OCI-LY1 (cell line): ENCODE measurements around the gene CHMP6.

Experiments used
- H2AFZ ChIP-seq: fragments of 200-600 bp; sonication (generic), shearing (Covaris generic); 2 replicates; pipeline ENCODE4 v1.6.0; 2014; ENCODE audit warnings: antibody characterized with exemption, mild to moderate bottlenecking, low read length
- H3F3A ChIP-seq: fragments of 200-600 bp; sonication (generic), shearing (Covaris generic); 2 replicates; pipeline ENCODE4 v1.6.0; 2014; ENCODE audit warnings: mild to moderate bottlenecking, antibody characterized with exemption, low read length, moderate library complexity; ENCODE audit not compliant: insufficient read depth
- H3K27ac ChIP-seq: fragments of 200-600 bp; sonication (generic); 2 replicates; pipeline ENCODE4 v1.5.1; 2014; ENCODE audit warnings: low read length, mixed run types, mild to moderate bottlenecking, low read depth; ENCODE audit not compliant: poor library complexity, severe bottlenecking
- H3K27me3 ChIP-seq: fragments of 200-600 bp; sonication (generic); 2 replicates; pipeline ENCODE4 v1.6.0; 2014; ENCODE audit warnings: antibody characterized with exemption, mild to moderate bottlenecking, low read length, moderate library complexity; ENCODE audit not compliant: insufficient read depth
- H3K36me3 ChIP-seq: fragments of 200-600 bp; sonication (generic); 2 replicates; pipeline ENCODE4 v1.6.1; 2014; ENCODE audit warnings: mild to moderate bottlenecking, antibody characterized with exemption, low read length, moderate library complexity, mixed read lengths; ENCODE audit not compliant: insufficient read depth
- H3K4me1 ChIP-seq: fragments of 200-600 bp; sonication (generic); 2 replicates; pipeline ENCODE4 v1.5.1; 2014; ENCODE audit warnings: mild to moderate bottlenecking, low read length, moderate library complexity; ENCODE audit not compliant: insufficient read depth, severe bottlenecking
- H3K4me2 ChIP-seq: fragments of 200-600 bp; sonication (generic), shearing (Covaris generic); 2 replicates; pipeline ENCODE4 v1.6.1; 2014; ENCODE audit warnings: low read length
- H3K4me3 ChIP-seq: fragments of 200-600 bp; sonication (generic); 2 replicates; pipeline ENCODE4 v1.5.1; 2014; ENCODE audit warnings: low read length, low read depth, mild to moderate bottlenecking, mixed read lengths; ENCODE audit not compliant: poor library complexity, severe bottlenecking
- H3K79me2 ChIP-seq: fragments of 200-600 bp; shearing (Covaris generic); 2 replicates; pipeline ENCODE4 v1.6.1; 2016; ENCODE audit warnings: mixed run types, low read length, mixed read lengths; ENCODE audit not compliant: insufficient read depth
- H3K9ac ChIP-seq: fragments of 200-600 bp; sonication (generic), shearing (Covaris generic); 2 replicates; pipeline ENCODE4 v1.6.1; 2014; ENCODE audit warnings: mild to moderate bottlenecking, low read length, mixed read lengths
- H3K9me2 ChIP-seq: fragments of 200-600 bp; sonication (generic), shearing (Covaris generic); 2 replicates; pipeline ENCODE4 v1.6.1; 2014; ENCODE audit warnings: low read depth, mild to moderate bottlenecking, low read length, mixed read lengths
- H3K9me3 ChIP-seq: fragments of 200-600 bp; shearing (Covaris generic); 2 replicates; pipeline ENCODE4 v1.6.1; 2014; ENCODE audit warnings: low read length, mixed read lengths
- H4K20me1 ChIP-seq: fragments of 200-600 bp; sonication (generic), shearing (Covaris generic); 2 replicates; pipeline ENCODE4 v1.6.0; 2016; ENCODE audit warnings: mild to moderate bottlenecking, low read length; ENCODE audit not compliant: insufficient read depth
- EZH2 ChIP-seq: fragments of 200-600 bp; sonication (generic), shearing (Covaris generic); IDR thresholded peaks from 2 replicates; pipeline ENCODE4 v1.8.0; 2017; ENCODE audit warnings: borderline replicate concordance, mixed run types, mild to moderate bottlenecking, antibody characterized with exemption, low read length, moderate library complexity, mixed read lengths
- TF ChIP-seq, protein P1 (sequence below): fragments of 200-600 bp; sonication (generic), shearing (Covaris generic); IDR thresholded peaks from 2 replicates; pipeline ENCODE4 v1.5.1; 2017; ENCODE audit warnings: mild to moderate bottlenecking, antibody characterized with exemption, low read length, moderate library complexity, mixed read lengths

Gene CHMP6

DNA sequence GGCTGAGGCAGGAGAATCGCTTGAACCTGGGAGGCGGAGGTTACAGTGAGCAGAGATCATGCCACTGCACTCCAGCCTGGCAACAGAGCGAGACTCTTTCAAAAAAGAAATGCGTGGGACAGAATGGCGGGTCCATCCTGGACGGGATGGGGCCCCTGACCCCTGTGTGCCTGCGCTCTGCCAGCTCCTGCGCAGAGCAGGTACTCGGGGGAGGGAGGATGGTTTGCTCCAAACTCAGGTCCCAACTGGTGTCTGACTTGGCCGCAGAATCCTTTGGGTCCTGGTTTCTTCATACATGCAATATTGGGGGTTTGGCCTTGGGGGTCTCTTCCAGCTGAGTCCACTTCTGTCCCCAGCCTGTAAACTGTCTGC lies 10.4 kb downstream of the CHMP6 start:
- no peak overlapping the region for H3K27ac ChIP-seq
- H2AFZ ChIP-seq, result no peak overlapping the region
- no peak overlapping the region for H3K9ac ChIP-seq
- no peaks in the 10 kb centered on the region; the same call in 1 of the 2 replicates for H3K27me3 ChIP-seq
- no peak overlapping the region for H3K4me3 ChIP-seq
- no peaks in the 10 kb centered on the region for H3K4me1 ChIP-seq
- H3K9me3 ChIP-seq, result no peaks in the 10 kb centered on the region
- no peak overlapping the region for H3K4me2 ChIP-seq
- H4K20me1 ChIP-seq, result no peaks in the 10 kb centered on the region
- TF ChIP-seq, protein P1, sequence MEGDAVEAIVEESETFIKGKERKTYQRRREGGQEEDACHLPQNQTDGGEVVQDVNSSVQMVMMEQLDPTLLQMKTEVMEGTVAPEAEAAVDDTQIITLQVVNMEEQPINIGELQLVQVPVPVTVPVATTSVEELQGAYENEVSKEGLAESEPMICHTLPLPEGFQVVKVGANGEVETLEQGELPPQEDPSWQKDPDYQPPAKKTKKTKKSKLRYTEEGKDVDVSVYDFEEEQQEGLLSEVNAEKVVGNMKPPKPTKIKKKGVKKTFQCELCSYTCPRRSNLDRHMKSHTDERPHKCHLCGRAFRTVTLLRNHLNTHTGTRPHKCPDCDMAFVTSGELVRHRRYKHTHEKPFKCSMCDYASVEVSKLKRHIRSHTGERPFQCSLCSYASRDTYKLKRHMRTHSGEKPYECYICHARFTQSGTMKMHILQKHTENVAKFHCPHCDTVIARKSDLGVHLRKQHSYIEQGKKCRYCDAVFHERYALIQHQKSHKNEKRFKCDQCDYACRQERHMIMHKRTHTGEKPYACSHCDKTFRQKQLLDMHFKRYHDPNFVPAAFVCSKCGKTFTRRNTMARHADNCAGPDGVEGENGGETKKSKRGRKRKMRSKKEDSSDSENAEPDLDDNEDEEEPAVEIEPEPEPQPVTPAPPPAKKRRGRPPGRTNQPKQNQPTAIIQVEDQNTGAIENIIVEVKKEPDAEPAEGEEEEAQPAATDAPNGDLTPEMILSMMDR, result no peak
- TF ChIP-seq EZH2, result no peak
- H3K9me2 ChIP-seq, result no peaks in the 10 kb centered on the region
- H3F3A ChIP-seq, result no peaks in the 10 kb centered on the region
- H3K79me2 ChIP-seq, result no peaks in the 10 kb centered on the region
- no peaks in the 10 kb centered on the region; the same call in 1 of the 2 replicates for H3K36me3 ChIP-seq

DNA sequence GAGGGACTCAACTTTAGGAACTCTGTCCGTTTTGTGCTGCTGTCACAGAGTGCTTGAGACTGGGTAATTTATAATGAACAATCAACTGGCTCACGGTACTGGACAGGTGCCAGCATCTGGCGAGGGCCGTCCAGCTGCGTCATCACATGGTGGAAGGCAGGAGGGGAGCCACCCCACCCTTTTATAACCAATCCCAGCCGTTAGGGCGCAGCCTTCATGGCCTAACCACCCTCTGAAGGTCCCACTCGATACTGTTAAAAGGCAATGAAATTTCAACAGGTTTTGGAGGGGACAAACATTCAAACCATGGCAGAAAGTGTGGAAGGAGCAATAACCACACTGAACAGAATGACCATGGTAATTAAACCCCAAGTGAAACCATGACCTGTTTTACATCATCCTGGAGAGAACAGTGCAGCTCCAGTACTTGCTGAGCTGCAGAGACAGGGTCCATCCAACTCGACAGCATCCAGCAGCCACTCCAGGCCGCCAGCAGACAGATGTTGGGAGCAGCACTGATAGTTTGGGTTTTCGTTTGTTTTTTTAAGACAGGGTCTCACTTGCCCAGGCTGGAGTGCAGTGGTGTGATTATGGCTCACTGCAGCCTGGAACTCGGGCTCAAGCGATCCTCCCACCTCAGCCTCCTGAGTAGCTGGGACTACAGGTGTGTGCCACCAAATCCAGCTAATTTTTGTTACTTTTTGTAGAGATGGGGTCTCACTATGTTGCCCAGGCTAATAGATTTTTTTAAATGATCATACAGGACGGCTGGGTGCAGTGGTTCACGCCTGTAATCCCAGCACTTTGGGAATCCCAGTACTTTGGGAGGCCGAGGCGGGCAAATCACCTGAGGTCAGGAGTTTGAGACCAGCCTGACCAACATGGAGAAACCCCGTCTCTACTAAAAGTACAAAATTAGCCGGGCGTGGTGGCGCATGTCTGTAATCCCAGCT lies 11.0 kb downstream of the CHMP6 start:
- H4K20me1 ChIP-seq, result no peaks in the 10 kb centered on the region
- H3F3A ChIP-seq, result no peaks in the 10 kb centered on the region
- no peak overlapping the region for H2AFZ ChIP-seq
- H3K4me1 ChIP-seq, result no peaks in the 10 kb centered on the region
- no peaks in the 10 kb centered on the region; the same call in 1 of the 2 replicates for H3K36me3 ChIP-seq
- H3K4me2 ChIP-seq, result no peak overlapping the region
- H3K9me3 ChIP-seq, result no peaks in the 10 kb centered on the region
- no peak for TF ChIP-seq EZH2
- TF ChIP-seq, protein P1, result no peak
- no peak overlapping the region for H3K4me3 ChIP-seq
- no peaks in the 10 kb centered on the region for H3K79me2 ChIP-seq
- no peak overlapping the region for H3K27ac ChIP-seq
- no peaks in the 10 kb centered on the region for H3K9me2 ChIP-seq
- H3K27me3 ChIP-seq, result no peaks in the 10 kb centered on the region; the same call in 1 of the 2 replicates
- no peak overlapping the region for H3K9ac ChIP-seq

DNA sequence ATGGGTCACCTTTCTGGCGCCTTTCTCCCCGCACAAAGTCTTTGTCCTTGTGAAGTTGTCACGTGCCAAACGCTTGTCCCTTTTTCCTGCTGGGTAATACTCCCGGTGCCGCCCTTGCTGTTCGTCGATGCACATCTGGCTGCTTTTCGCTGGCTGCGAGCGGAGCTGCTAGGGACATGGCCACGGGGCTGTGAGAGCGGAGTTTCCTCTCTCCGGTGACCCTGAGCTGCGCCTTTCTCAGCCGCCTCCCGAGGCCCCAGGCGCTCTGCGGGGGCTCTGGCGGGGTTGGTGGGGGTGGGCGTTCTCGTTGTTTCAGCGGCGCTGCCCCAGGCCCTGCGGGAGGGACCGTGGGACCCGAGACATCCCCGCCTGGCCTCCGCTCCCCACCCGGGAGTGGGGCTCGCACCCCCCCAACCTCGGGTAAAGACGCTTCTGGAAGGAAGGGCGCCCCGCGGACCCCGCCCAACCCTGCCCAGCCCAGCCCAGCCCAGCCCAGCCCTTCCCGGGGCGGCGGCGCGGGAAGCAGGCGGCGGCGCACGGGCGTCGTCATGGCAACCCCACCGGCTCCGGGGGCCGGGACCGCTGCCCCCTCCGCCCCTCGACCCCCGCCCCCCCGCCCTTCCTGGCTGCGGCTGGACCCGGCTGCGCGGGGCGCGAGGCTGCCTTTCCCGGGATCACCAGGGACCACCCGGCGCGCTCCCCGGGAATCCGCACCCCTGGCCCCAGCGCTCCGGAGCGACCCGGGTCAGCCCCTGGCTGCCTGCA lies 12.3 kb downstream of the CHMP6 start:
- no peaks in the 10 kb centered on the region for H3K4me1 ChIP-seq
- no peaks in the 10 kb centered on the region for H3K9me2 ChIP-seq
- no peak overlapping the region for H3K4me3 ChIP-seq
- no peak overlapping the region for H2AFZ ChIP-seq
- no peak overlapping the region for H3K27ac ChIP-seq
- H3K4me2 ChIP-seq, result no peak overlapping the region
- no peak overlapping the region for H3K9ac ChIP-seq
- H4K20me1 ChIP-seq, result no peaks in the 10 kb centered on the region
- no peak for TF ChIP-seq EZH2
- TF ChIP-seq, protein P1, result no peak
- H3K27me3 ChIP-seq, result no peaks in the 10 kb centered on the region; the same call in 1 of the 2 replicates
- H3F3A ChIP-seq, result no peaks in the 10 kb centered on the region
- H3K36me3 ChIP-seq, result no peaks in the 10 kb centered on the region; the same call in 1 of the 2 replicates
- H3K79me2 ChIP-seq, result no peaks in the 10 kb centered on the region
- no peaks in the 10 kb centered on the region for H3K9me3 ChIP-seq
